Left lobe of liver (tissue), 2 donors: ENCODE measurements around the gene NID2. TPM values are rescaled to one million over a fixed set of nuclear protein-coding genes. Genes with fewer than 3 reads are reported as not detected.

ENCODE experiments used
- ATAC-seq: fragments of 200-7000 bp; cut with Tn5 transposase; one replicate; pipeline ENCODE4 v1.9.1; 2020; ENCODE audit warnings: mild to moderate bottlenecking, moderate library complexity
- DNase-seq: peaks from one replicate; pipeline ENCODE4 v3.0.0-alpha.2; 2020; ENCODE audit warnings: low spot score
- total RNA-seq: library from RNA; stranded (reverse); gene quantifications from one replicate; pipeline ENCODE4 v1.2.1, GENCODE V29; 2021
- donor health status: DM: no; HTN: no; CAD: no; lungs with moderate emphysema.
- donor health status: DM: no; HTN: yes; CAD: no.

NID2 gene
- total RNA-seq, 1 donor from 2014 or later = 2.6 TPM

GRCh38 chr14:52007637-52008036 lies 61.2 kb downstream of the NID2 start:
- DNase-seq = no peak
- peak; percentile 90 for ATAC-seq

DNA sequence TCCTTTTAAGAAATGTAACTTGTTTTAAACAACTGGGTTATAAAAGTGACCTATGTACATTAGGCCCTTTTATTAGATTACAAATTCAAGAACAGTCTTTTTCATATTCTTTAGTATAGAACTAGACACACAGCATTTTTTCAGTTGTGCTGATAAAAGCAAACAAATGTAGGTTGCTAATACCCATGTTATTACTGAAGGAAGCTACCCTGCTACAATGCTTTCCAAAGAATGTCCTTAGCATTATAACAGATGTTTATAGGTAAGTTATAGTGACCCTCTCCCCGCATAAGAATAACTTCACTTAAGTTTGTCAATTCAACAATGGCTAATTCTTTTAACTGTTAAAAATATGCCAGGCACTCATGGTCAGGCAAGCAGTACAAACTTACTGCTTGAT lies 61.6 kb downstream of the NID2 start:
- no peak for DNase-seq
- no peak for ATAC-seq

GRCh38 chr14:52006361-52006760 lies 62.5 kb downstream of the NID2 start:
- DNase-seq = no peak
- ATAC-seq = no peak

DNA sequence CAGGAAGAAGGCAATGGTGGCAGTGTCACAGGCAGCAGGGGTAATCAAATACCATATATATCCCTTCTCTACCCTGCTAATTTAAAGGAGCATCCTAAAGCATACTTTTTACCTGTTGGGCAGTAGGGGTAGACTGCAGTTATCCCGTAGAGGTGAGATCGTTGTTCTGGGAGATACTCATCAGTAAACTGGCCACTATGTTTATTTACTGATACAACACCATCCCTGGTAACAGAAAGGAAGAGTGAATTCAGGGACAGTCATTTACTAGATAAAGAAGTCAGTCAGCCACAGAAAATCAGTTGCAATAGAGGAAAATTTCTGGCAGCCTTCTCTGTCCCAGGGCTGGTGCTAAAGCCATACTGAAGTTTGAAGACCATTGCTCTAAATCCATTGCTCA lies 63.2 kb downstream of the NID2 start:
- ATAC-seq (no peak), DNase-seq (no peak)

DNA sequence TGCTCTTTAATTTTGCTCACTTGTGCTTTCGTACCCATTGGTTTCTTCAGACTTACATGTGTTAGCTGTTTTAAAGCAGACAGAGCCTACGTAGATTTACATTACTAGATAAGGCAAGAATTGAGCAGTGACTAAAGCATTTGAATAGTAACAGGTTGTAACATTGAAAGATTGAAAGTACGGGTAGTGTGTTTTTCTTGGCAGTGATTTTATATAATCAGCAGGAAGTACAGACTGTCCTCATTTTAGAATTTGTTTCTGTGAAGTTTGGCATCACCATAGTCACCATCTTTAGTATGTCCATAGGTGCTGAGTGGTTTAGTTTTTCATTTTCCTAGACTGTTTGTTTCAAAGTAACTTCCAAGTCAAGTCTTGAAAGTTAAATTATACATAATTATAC lies 65.5 kb downstream of the NID2 start:
- no peak for DNase-seq
- ATAC-seq = peak; percentile 54

DNA sequence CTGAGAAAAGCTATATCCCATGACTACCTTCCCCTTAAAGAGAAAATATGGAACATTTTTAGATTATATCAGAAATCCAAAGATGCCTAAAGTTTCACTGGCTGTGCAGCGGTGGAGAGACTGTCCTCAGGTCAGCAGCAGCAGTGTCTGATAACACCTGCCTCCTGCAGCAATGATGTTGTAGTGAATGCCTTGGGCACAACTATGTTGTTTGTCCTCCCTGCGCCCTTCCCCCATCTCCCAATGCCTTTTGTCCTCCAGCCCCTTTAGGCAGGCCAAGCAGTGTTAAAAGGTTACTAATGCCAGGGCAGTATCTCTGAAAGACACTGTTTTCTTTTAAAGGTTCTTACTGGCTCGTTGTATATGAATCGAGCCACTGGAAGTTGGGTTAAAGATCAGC lies 66.3 kb downstream of the NID2 start:
- ATAC-seq = peak; percentile 52

GRCh38 chr14:52000696-52001095 lies 68.2 kb downstream of the NID2 start:
- DNase-seq (no peak), ATAC-seq (no peak)

More for the DNA sequence above, 66.3 kb downstream of the NID2 start:
- no peak for DNase-seq

GRCh38 chr14:52000019-52000582 lies 68.8 kb downstream of the NID2 start:
- no peak for DNase-seq
- no peak for ATAC-seq

- ATAC-seq (no peak), DNase-seq (no peak)
Observed at GRCh38 chr14:51999084-51999483, 69.8 kb downstream of the NID2 start.

DNA sequence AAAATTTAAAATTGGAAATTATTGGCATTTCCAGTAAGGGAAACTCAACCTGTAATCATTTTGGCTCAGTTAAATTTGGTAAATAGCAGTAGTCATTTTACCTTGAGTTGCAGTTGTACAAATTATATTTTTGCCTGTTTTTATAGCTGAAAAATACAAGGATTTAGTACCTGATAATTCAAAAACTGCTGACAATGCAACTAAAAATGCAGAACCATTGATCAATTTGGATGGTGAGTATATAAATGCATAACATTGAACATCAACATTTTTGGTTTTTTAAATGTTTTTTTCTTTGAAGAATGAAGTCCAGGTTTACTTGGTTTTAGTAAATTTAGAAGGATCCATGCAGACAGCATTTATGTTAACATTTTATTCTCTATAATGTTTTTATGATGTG lies 70.5 kb downstream of the NID2 start:
- DNase-seq = no peak
- no peak for ATAC-seq

- ATAC-seq (peak; percentile 40), DNase-seq (no peak)
Observed at GRCh38 chr14:51996148-51996746, 72.6 kb downstream of the NID2 start.

DNA sequence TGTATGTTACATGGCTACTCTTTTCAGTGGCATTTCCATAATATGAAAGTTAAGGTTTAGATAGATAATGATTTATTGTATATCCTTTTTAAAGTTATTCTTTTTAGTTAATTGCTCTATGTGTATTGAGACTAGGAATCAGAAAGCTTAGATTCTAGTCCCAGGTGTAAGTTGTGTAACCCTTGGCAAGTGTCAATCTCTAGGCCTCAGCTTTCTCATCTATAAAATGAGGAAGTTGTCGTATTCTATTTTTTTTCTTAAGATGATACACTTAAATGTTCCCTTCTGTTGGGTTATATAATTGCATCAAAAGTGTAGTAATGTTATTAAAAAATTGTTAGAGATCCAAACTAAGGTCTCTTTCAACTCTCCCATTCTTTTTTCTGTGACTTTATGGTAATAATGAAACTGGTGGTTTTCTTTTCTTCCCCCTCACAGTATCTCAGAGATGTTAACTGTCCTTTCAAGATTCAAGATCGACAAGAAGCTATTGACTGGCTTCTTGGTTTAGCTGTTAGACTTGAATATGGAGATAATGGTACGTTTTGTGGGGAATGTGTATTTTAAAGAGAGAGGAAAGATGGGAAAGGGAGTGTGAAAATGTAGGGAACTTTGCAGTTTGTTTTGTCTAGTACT lies 75.5 kb downstream of the NID2 start:
- DNase-seq = no peak
- ATAC-seq = no peak

GRCh38 chr14:51990488-51990887 lies 78.4 kb downstream of the NID2 start:
- DNase-seq (no peak), ATAC-seq (no peak)

- DNase-seq (peak; percentile 95), ATAC-seq (peak; percentile 99)
Observed at GRCh38 chr14:51989293-51990234, 79.3 kb downstream of the NID2 start, which contains the start of gene RTRAF. TSS of gene RTRAF (plus strand) at chr14:51989546. CDS start at chr14:51989640, 94 bp downstream.

GRCh38 chr14:51988221-51988620 lies 80.6 kb downstream of the NID2 start:
- no peak for DNase-seq
- no peak for ATAC-seq

DNA sequence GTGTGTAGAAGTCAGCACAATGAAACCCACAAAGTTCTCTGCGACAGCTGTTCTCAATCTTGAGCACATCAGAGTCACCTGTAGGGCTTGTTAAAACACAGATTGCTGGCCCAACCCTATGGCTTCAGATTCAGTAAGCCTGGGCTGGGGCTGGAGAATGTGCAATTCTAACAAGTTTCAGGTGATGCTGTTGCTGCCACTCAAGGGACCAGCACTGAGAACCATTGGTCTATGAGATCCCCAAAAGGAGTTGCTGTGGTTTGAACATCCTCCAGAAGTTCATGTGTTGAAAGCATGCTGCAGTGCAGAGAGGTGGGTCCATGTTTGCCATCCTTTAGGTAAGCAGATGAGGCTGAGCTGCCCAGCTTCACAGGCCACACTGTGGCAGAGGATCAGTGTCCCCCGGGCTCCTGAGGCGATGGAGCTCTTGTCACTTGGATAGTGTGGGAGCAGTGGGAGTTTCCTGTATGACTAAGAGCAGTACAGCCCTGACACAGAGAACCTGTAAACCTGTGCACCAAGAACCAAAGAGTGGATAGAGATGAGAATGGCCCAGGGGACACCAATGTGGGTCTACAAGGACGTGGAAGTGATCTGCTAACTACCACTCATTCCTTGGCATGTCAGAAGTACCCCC lies 87.5 kb downstream of the NID2 start:
- no peak for ATAC-seq

DNA sequence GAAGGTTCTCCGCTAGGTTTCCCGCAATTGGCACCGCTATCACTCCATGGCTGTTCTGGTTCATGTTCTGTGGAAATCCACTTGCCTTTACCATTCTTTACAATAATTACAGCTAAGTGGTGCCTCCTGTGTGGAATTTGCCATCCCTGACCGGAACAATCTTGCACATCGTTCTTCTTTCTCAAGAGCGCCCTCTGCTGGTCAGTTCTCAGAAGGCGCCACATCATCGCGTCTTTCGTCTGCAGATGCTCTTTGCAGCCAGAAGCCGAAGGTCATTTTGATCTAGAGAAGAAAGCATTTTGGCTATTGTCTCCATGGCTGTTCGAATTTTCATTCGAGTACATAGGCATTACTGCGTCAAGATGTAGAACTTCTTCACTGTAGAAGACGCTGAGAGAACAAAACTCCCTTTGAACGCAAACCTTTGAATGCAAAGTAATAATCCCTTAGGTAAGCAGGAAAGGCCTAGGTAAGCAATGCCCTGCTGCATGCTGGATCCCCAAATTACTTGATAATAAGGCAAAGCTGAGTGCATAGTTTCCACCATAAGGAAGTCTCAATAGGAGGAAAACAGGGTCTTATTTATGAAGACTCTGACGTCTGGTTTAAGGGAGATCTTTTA lies 89.7 kb downstream of the NID2 start:
- peak; percentile 74 for DNase-seq
- ATAC-seq = peak; percentile 98

More for the DNA sequence above, 87.5 kb downstream of the NID2 start:
- DNase-seq = no peak

GRCh38 chr14:51978681-51979085 lies 90.2 kb downstream of the NID2 start:
- no peak for ATAC-seq
- DNase-seq = no peak

GRCh38 chr14:51977075-51977474 lies 91.8 kb downstream of the NID2 start:
- DNase-seq (no peak), ATAC-seq (no peak)

GRCh38 chr14:51972566-51972965 lies 96.3 kb downstream of the NID2 start:
- DNase-seq (no peak), ATAC-seq (no peak)
